GM18951 (cell line): ENCODE measurements around the gene SNAPC4.

Experiments
- POLR2A ChIP-seq: IDR thresholded peaks from 4 replicates; pipeline ENCODE4 v1.6.1; 2011; ENCODE audit warnings: mild to moderate bottlenecking; ENCODE audit not compliant: insufficient read length, insufficient read depth; ENCODE audit errors: extremely low read depth
- in situ Hi-C: fragments of 300-500 bp; cut with MboI; formaldehyde crosslinking; loops from one replicate; pipeline ENCODE4 v1.12.0; 2022; ENCODE audit warnings: low sequenced_read_pairs, mixed read lengths, inconsistent platforms; ENCODE audit not compliant: unreplicated experiment

Gene SNAPC4

GRCh38 chr9:136400038-136400834 is at the start of gene SNAPC4:
Gene SNAPC4 (minus strand): TSS chr9:136400170. CDS start chr9:136398428, 1,742 bp downstream.
- in situ Hi-C loops, result no loop called here
- peak; percentile 91 for TF ChIP-seq POLR2A

DNA sequence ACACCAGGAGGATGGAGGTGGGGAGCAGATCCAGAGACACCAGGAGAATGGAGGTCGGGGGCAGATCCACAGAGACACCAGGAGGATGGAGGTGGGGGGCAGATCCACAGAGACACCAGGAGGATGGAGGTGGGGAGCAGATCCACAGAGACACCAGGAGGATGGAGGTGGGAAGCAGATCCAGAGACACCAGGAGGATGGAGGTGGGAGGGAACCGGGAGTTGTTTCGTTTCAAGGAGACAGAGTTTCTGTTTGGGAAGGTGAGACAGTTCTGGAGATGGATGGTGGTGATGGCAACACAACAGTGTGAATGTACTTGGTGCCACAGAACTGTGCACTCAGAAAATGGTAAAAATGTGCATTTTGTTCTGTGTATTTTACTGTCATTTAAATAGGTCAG is 48.7 kb upstream of the SNAPC4 start:
- in situ Hi-C loops, result no loop called here
- TF ChIP-seq POLR2A, result no peak

- no peak for TF ChIP-seq POLR2A
- in situ Hi-C loops, result no loop called here
Observed at GRCh38 chr9:136447173-136447778, 47.3 kb upstream of the SNAPC4 start.

DNA sequence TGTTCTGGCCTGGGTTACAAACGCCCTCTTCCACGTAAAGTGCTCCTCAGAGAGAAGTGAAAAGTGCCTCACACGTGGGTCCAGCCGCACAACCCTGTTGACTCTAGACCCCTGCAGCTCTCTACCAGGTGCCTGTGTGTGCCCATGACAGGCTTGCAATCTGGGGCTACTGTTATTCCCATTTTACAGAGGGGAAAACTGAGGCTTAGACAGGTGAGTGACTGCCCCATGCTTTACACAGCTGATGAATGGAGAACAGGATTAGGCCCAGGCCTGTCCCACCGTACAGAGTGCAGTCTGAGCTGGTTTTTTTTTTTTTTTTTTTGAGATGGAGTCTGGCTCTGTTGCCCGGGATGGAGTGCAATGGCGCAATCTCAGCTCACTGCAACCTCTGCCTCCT is 45.8 kb upstream of the SNAPC4 start:
- no peak for TF ChIP-seq POLR2A
- in situ Hi-C loops, result no loop called here

- in situ Hi-C loops, result no loop called here
Observed at GRCh38 chr9:136444102-136444501, 44.1 kb upstream of the SNAPC4 start.

GRCh38 chr9:136443687-136444086 is 43.7 kb upstream of the SNAPC4 start:
- TF ChIP-seq POLR2A, result no peak
- in situ Hi-C loops, result no loop called here

More at GRCh38 chr9:136444102-136444501, 44.1 kb upstream of the SNAPC4 start:
- no peak for TF ChIP-seq POLR2A

GRCh38 chr9:136443087-136443486 is 43.1 kb upstream of the SNAPC4 start:
- in situ Hi-C loops, result no loop called here
- TF ChIP-seq POLR2A, result no peak

DNA sequence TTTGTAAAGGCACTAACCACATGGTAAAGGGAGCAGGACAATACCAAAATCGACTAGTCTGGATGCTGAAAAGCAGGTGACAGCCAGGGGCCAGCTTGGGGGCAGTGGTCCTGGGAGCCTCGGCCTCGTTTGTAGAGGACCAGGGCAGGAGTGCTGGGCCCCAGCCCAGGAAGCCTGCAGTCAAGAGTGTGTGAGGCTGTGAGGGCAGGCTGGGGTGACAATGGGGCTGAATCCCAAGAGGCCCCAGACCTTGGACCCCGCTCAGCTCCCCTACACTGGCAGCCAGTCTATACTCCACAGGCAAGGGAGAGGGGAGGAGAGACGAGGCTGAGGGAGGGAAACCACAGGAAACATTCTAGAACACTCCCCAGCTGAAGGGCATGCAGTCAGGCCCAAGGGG is 42.3 kb upstream of the SNAPC4 start:
- TF ChIP-seq POLR2A, result no peak
- in situ Hi-C loops, result no loop called here

DNA sequence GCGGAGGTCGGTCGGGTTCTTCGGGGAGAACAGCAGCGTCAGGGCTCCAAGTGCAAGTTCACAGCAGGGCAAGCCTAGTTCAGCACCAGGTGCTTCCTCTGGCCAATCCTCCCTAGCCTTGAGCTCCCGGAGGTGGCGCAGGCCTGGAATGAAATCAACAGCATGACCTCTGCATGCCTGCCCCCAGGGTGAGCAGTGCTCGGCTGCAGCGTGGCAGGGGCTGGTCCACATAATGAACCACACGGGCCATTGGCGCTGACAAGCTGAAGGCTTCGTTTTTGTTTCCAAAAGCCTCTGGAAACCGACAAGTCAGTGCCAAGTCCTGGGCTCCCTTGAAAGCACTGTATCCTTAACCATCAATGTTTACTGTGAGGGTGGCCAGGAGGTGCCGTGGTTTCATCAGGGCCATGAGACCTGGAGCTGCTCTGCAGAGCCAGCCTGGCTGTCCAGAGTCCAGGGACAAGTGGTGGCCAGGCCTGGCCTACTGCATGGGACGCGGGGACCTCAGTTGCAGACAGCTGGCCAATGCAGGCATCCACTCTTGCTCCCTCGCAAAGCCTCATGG is 41.8 kb upstream of the SNAPC4 start:
- TF ChIP-seq POLR2A, result no peak
- in situ Hi-C loops, result no loop called here

- no peak for TF ChIP-seq POLR2A
- in situ Hi-C loops, result no loop called here
Observed at GRCh38 chr9:136441191-136441680, 41.3 kb upstream of the SNAPC4 start.

DNA sequence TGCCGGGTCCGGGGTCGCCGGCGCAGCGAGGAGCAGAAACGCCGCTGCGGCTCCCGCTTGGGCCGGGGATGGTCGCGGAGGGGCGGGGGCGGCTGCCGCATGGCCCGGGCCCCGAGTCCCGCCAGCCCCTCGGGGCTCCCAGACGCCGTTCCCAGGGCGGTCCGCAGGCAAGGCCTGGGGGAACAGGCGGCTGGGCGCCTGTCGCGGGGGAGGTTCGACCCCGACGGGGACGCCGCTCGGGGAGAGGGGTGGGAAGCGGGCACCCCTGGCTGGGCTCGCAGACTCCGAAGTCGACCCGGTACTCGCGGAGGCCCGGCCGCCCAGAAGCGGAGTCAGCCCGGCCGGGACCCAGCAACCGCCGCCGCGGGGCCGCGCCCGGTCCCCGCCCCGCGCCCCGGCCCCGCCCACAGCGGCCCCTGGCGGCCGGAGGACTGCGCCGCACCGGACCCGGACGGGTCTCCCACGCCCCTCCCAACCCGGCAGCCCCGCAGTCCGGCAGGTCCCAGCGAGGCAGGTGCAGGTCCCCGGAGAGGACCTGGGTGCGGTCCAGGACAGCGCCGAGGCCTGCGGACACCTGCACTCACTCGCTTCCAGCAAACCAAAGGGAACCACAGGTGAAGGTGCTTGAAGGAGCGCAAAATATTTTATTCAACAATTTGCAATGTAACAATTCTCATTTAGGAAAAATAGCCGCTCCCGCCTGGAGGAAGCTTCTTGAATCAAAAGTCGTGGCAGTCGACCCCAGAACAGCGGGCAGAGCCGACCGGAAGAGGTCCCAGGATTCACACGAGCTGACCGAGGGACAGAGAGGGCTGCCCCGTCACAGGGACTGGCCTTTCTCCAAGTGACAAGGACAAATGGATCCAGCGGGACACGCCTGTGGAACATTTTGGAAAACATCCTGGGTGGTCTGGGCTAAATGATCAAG is 39.8 kb upstream of the SNAPC4 start, which contains the start of gene INPP5E:
TSS of gene INPP5E (minus strand) at position 365 of the 928 bp plus-strand sequence. CDS start 426 bp downstream, outside the sequence.
- peak; percentile 54 for TF ChIP-seq POLR2A
- in situ Hi-C loops, result no loop called here
